ENCODE results near the gene FBXO10. TPM values are rescaled to one million over a fixed set of nuclear protein-coding genes. Genes with fewer than 3 reads are reported as not detected.

The FBXO10 gene
- total and polyA plus RNA-seq, 2 donors (not counting 1 experiment from before 2014, with no cell fraction given) = 7.6 to 12.2 TPM

GRCh38 chr9:37624073-37624472, 47.9 kb upstream of the FBXO10 start:
- no peak overlapping the region for H3K4me3 ChIP-seq (replicated peaks in 1 of 4; ENCODE audit: control extremely low read depth in 1 of 4, insufficient read depth in 1 of 4, low read depth in 3 of 4, low read length in 4 of 4)
- H2AFZ ChIP-seq (ENCODE audit: low read length) = no peak overlapping the region
- H3K27me3 ChIP-seq (ENCODE audit: control insufficient read depth, insufficient read depth, low read length) = no peaks in the 10 kb centered on the region
- no peaks in the 10 kb centered on the region for H3K36me3 ChIP-seq (ENCODE audit: control insufficient read depth, insufficient read depth, low read length)
- no peak overlapping the region for H3K4me2 ChIP-seq (ENCODE audit: extremely low read depth, insufficient read depth, low read length)
- H3K4me1 ChIP-seq (ENCODE audit: control insufficient read depth, extremely low read depth, insufficient read depth, low read length) = no peaks in the 10 kb centered on the region
- no peaks in the 10 kb centered on the region for H3K9me3 ChIP-seq (ENCODE audit: control insufficient read depth, insufficient read depth, low read depth, low read length)
- no peaks in the 10 kb centered on the region for H4K20me1 ChIP-seq (ENCODE audit: control insufficient read depth, extremely low read depth, insufficient read depth, low read length)
- H3K9ac ChIP-seq (ENCODE audit: insufficient read depth, low read length) = no peak overlapping the region
- no peak for DNase-seq (ENCODE audit: low read depth in 2 of 2)
- no peaks in the 10 kb centered on the region for H3K79me2 ChIP-seq (ENCODE audit: control insufficient read depth, insufficient read depth, low read length)
- TF ChIP-seq EZH2 (IDR thresholded peaks at IDR 0.05; ENCODE audit: low read length, missing control alignments) (no peak), CTCF (conservative IDR thresholded peaks at IDR 0.05 in 1 of 2, IDR thresholded peaks at IDR 0.05 in 1 of 2; ENCODE audit: low read depth in 1 of 2, low read length in 2 of 2) (no peak)
- no peak overlapping the region for H3K27ac ChIP-seq (ENCODE audit: insufficient read depth, low read length)

- no peak overlapping the region for H3K27ac ChIP-seq (ENCODE audit: insufficient read depth, low read length)
- H3K9ac ChIP-seq (ENCODE audit: insufficient read depth, low read length) = no peak overlapping the region
- no peaks in the 10 kb centered on the region for H3K36me3 ChIP-seq (ENCODE audit: control insufficient read depth, insufficient read depth, low read length)
- no peaks in the 10 kb centered on the region for H3K9me3 ChIP-seq (ENCODE audit: control insufficient read depth, insufficient read depth, low read depth, low read length)
- no peaks in the 10 kb centered on the region for H3K27me3 ChIP-seq (ENCODE audit: control insufficient read depth, insufficient read depth, low read length)
- DNase-seq (ENCODE audit: low read depth in 2 of 2) = no peak
- no peak overlapping the region for H2AFZ ChIP-seq (ENCODE audit: low read length)
- H4K20me1 ChIP-seq (ENCODE audit: control insufficient read depth, extremely low read depth, insufficient read depth, low read length) = no peaks in the 10 kb centered on the region
- no peak overlapping the region for H3K4me3 ChIP-seq (replicated peaks in 1 of 4; ENCODE audit: control extremely low read depth in 1 of 4, insufficient read depth in 1 of 4, low read depth in 3 of 4, low read length in 4 of 4)
- H3K79me2 ChIP-seq (ENCODE audit: control insufficient read depth, insufficient read depth, low read length) = no peaks in the 10 kb centered on the region
- no peaks in the 10 kb centered on the region for H3K4me1 ChIP-seq (ENCODE audit: control insufficient read depth, extremely low read depth, insufficient read depth, low read length)
- H3K4me2 ChIP-seq (ENCODE audit: extremely low read depth, insufficient read depth, low read length) = no peak overlapping the region
- no peak for TF ChIP-seq EZH2 (IDR thresholded peaks at IDR 0.05; ENCODE audit: low read length, missing control alignments)
- TF ChIP-seq CTCF (conservative IDR thresholded peaks at IDR 0.05 in 1 of 2, IDR thresholded peaks at IDR 0.05 in 1 of 2; ENCODE audit: low read depth in 1 of 2, low read length in 2 of 2) = no peak
Observed at GRCh38 chr9:37623267-37623666, 47.1 kb upstream of the FBXO10 start.

- TF ChIP-seq EZH2 (IDR thresholded peaks at IDR 0.05; ENCODE audit: low read length, missing control alignments) (no peak), CTCF (conservative IDR thresholded peaks at IDR 0.05 in 1 of 2, IDR thresholded peaks at IDR 0.05 in 1 of 2; ENCODE audit: low read depth in 1 of 2, low read length in 2 of 2) (no peak)
- Histone ChIP-seq H3K27me3 (ENCODE audit: control insufficient read depth, insufficient read depth, low read length) (no peaks in the 10 kb centered on the region), H3K4me2 (ENCODE audit: extremely low read depth, insufficient read depth, low read length) (no peak overlapping the region), H3K9me3 (ENCODE audit: control insufficient read depth, insufficient read depth, low read depth, low read length) (no peaks in the 10 kb centered on the region), H3K9ac (ENCODE audit: insufficient read depth, low read length) (no peak overlapping the region), H4K20me1 (ENCODE audit: control insufficient read depth, extremely low read depth, insufficient read depth, low read length) (no peaks in the 10 kb centered on the region), H2AFZ (ENCODE audit: low read length) (no peak overlapping the region), H3K4me3 (replicated peaks in 1 of 4; ENCODE audit: control extremely low read depth in 1 of 4, insufficient read depth in 1 of 4, low read depth in 3 of 4, low read length in 4 of 4) (no peak overlapping the region), H3K4me1 (ENCODE audit: control insufficient read depth, extremely low read depth, insufficient read depth, low read length) (no peaks in the 10 kb centered on the region), H3K36me3 (ENCODE audit: control insufficient read depth, insufficient read depth, low read length) (no peaks in the 10 kb centered on the region), H3K79me2 (ENCODE audit: control insufficient read depth, insufficient read depth, low read length) (no peaks in the 10 kb centered on the region), H3K27ac (ENCODE audit: insufficient read depth, low read length) (no peak overlapping the region)
- DNase-seq (ENCODE audit: low read depth in 2 of 2) = peak in 1 of 2 donors; percentile 1
Observed at GRCh38 chr9:37622462-37622861, 46.3 kb upstream of the FBXO10 start.

All from fibroblast of lung (primary cell).